Mesothelial cell of epicardium (in vitro differentiated cells): ENCODE measurements around the gene ARHGAP29. TPM values are rescaled to one million over a fixed set of nuclear protein-coding genes. Genes with fewer than 3 reads are reported as not detected.

Experiments
- DNase-seq, 2 experiments: peaks; one replicate each; pipeline ENCODE4 v3.0.0; 2021; ENCODE audit warnings: low spot score in 2 of 2; ENCODE audit not compliant: unreplicated experiment in 2 of 2
- H3K27ac Mint-ChIP-seq: 2 replicates; pipeline ENCODE4 v1.8.0; 2021; ENCODE audit warnings: mixed read lengths
- H3K27me3 Mint-ChIP-seq: 2 replicates; pipeline ENCODE4 v1.8.0; 2021; ENCODE audit warnings: low read depth, mixed read lengths
- H3K36me3 Mint-ChIP-seq: 2 replicates; pipeline ENCODE4 v1.8.0; 2021; ENCODE audit warnings: mixed read lengths
- H3K4me1 Mint-ChIP-seq: 2 replicates; pipeline ENCODE4 v1.8.0; 2021; ENCODE audit warnings: mixed read lengths
- H3K4me3 Mint-ChIP-seq: 2 replicates; pipeline ENCODE4 v1.8.0; 2021; ENCODE audit warnings: mild to moderate bottlenecking, moderate library complexity, mixed read lengths
- H3K9me3 Mint-ChIP-seq: 2 replicates; pipeline ENCODE4 v1.8.0; 2021; ENCODE audit warnings: mixed read lengths
- total RNA-seq: library from RNA; stranded (reverse); gene quantifications from 3 replicates; pipeline ENCODE4 v1.2.1, GENCODE V29; 2021
- TF ChIP-seq, protein P1 (sequence below): fragments of 200-600 bp; sonication (generic); IDR thresholded peaks from one replicate; pipeline ENCODE4 v1.5.0; 2021; ENCODE audit warnings: antibody characterized with exemption; ENCODE audit not compliant: unreplicated experiment

The ARHGAP29 gene
- total RNA-seq, 1 donor from 2014 or later, result 115 TPM

DNA sequence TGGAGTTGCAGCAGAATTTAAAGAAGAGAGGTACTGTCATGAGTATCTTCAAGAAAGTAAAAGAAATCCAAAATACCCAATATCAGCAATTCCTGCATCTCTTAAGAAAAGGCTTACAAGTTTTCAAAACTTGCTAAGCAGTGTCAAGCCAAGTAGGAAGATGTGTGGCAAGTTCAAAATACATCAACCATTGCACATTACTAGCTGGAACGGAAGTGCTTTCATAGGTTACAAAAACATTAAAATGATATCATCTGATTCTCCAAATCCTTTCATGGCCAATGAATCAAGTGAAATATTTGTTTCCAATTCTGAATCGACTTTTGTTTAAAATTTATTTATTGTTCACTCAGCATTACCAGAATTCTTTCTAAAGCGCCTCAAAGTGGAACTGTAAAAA, 110.7 kb downstream of the ARHGAP29 start:
- H3K4me1 Mint-ChIP-seq, result peaks cover 57% of the 10 kb centered on the region
- H3K27ac Mint-ChIP-seq, result peak overlapping the region; percentile 83
- no peak for DNase-seq
- no peak overlapping the region for H3K4me3 Mint-ChIP-seq
- TF ChIP-seq, protein P1, sequence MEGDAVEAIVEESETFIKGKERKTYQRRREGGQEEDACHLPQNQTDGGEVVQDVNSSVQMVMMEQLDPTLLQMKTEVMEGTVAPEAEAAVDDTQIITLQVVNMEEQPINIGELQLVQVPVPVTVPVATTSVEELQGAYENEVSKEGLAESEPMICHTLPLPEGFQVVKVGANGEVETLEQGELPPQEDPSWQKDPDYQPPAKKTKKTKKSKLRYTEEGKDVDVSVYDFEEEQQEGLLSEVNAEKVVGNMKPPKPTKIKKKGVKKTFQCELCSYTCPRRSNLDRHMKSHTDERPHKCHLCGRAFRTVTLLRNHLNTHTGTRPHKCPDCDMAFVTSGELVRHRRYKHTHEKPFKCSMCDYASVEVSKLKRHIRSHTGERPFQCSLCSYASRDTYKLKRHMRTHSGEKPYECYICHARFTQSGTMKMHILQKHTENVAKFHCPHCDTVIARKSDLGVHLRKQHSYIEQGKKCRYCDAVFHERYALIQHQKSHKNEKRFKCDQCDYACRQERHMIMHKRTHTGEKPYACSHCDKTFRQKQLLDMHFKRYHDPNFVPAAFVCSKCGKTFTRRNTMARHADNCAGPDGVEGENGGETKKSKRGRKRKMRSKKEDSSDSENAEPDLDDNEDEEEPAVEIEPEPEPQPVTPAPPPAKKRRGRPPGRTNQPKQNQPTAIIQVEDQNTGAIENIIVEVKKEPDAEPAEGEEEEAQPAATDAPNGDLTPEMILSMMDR, result no peak
- no peaks in the 10 kb centered on the region for H3K9me3 Mint-ChIP-seq
- no peaks in the 10 kb centered on the region for H3K27me3 Mint-ChIP-seq
- H3K36me3 Mint-ChIP-seq, result no peaks in the 10 kb centered on the region

DNA sequence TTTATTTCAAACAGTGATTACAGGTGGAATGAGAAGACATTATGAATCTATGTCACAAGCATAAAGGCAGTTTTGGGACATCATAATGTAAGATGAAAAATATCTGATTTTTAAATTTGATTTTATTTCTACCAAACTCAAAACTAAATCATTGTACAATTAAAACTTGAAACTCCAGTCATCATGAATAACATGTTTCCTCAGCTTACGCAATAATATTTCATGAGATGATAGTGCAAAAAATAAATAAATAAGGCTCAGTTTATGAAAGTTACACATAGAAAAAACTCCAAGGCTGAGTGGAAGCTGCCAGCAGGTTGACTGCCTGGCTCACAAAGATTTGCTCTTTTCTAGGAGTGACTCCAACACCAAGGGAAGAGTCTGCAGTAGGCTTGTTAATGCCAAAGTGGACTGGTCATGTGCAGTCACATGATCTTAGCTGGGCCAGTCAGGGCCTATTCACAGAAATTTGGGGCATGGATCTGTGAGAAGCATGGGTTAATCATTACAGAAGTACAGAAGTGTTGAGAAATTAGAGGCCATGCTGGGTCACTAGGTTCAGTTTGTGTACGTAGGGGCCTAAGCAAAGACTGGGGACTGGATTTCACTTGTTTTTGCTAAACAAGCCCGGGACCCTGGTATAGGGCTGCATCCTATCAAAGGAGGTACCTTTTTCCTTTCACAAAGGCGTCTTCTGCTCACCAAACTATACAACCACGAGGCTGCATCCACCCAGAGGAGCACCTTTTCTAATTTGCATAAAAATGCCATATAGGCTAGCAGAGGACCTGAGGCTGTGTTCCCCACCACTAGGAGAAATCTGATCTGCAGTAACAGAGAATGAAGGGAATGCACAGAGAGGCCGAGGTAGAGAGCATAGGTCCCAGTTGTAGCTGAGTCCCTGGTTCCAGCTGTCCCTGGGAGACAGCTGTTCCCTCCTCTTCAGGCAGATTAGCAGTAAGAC, 111.6 kb downstream of the ARHGAP29 start:
- Mint-ChIP-seq H3K9me3 (no peaks in the 10 kb centered on the region), H3K36me3 (no peaks in the 10 kb centered on the region), H3K4me1 (peaks cover 57% of the 10 kb centered on the region), H3K4me3 (no peak overlapping the region), H3K27ac (peak overlapping the region; percentile 83), H3K27me3 (no peaks in the 10 kb centered on the region)
- DNase-seq, result no peak
- TF ChIP-seq, protein P1, result no peak

- DNase-seq, result no peak
- Mint-ChIP-seq H3K36me3 (no peaks in the 10 kb centered on the region), H3K4me3 (no peak overlapping the region), H3K9me3 (no peaks in the 10 kb centered on the region), H3K27ac (no peak overlapping the region), H3K27me3 (no peaks in the 10 kb centered on the region), H3K4me1 (peaks cover 65% of the 10 kb centered on the region)
- TF ChIP-seq, protein P1, result no peak
Observed at GRCh38 chr1:94124538-94124937, 112.8 kb downstream of the ARHGAP29 start.

DNA sequence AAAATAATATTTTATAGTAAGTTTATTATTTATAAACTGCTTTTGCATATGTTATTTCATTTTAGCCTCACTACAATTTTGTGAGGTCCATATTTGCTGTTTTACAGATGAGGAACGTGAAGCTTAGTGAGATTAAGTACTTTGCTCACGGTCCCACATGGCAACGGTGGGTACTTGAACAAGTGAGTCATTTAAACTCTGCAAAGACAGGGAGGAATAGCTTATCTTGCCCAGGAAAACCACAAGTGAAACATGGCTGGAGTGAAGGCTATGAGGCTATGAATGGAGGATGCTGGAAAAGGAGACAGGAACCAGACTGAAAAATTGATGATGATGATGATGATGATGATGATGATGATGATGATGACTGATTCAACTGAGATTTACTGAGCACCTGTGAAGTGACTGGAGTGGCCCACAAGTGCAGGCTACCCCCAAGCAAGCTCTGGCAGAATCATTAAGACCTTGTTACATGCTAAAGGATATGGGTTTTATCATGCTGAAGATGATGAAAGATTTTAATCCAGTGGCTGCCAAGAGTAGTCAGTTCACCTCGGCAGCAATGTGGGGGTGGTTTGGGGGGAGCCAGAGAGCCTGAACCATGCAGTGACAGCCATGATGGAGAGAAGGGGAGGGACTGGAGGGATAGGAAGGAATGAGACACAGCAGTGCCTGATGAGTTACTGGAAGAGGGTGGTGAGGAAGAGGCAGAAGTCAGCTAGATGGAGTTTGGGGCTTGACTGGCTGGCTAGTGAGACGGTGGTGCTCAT, 115.0 kb downstream of the ARHGAP29 start:
- H3K27ac Mint-ChIP-seq, result peak overlapping the region; percentile 49
- H3K4me3 Mint-ChIP-seq, result no peak overlapping the region
- no peaks in the 10 kb centered on the region for H3K36me3 Mint-ChIP-seq
- DNase-seq, result no peak
- TF ChIP-seq, protein P1, result no peak
- no peaks in the 10 kb centered on the region for H3K27me3 Mint-ChIP-seq
- no peaks in the 10 kb centered on the region for H3K9me3 Mint-ChIP-seq
- H3K4me1 Mint-ChIP-seq, result peaks cover 71% of the 10 kb centered on the region

Other genes with a start within 250 kb of the ARHGAP29 start
- gene ABCA4, start 116.4 kb downstream of the ARHGAP29 start, total RNA-seq, result 12.7 to 14.5 TPM (median 14.4 TPM) in 3 replicates
- gene ABCD3, start 180.8 kb upstream of the ARHGAP29 start, total RNA-seq, result 38.2 to 40.6 TPM (median 38.2 TPM) in 3 replicates